Esophagus (tissue), 2 donors: ENCODE results near the gene CCDC24. TPM values are rescaled to one million over a fixed set of nuclear protein-coding genes. Genes with fewer than 3 reads are reported as not detected.

Experiments
- H3K27ac ChIP-seq, 2 donors: one replicate each; pipeline ENCODE4 v1.5.1; 2013; ENCODE audit warnings: low read depth in 2 of 2, mild to moderate bottlenecking in 2 of 2, inconsistent platforms in 1 of 2, low read length in 1 of 2, moderate library complexity in 1 of 2
- H3K27me3 ChIP-seq, 2 donors: one replicate each; pipeline ENCODE4 v1.6.1; 2013; ENCODE audit warnings: low read length in 2 of 2, control low read depth in 1 of 2, mild to moderate bottlenecking in 1 of 2; ENCODE audit not compliant: insufficient read depth in 2 of 2, control insufficient read depth in 1 of 2
- H3K36me3 ChIP-seq, 2 donors: one replicate each; pipeline ENCODE4 v1.6.1; 2013; ENCODE audit warnings: low read length in 1 of 2; ENCODE audit not compliant: control insufficient read depth in 2 of 2, insufficient read depth in 2 of 2
- H3K4me1 ChIP-seq, 2 donors: one replicate each; pipeline ENCODE4 v1.6.1; 2013; ENCODE audit warnings: low read length in 1 of 2; ENCODE audit not compliant: control insufficient read depth in 2 of 2, insufficient read depth in 2 of 2
- H3K4me3 ChIP-seq, 2 donors: one replicate each; pipeline ENCODE4 v1.5.1; 2013; ENCODE audit warnings: low read length in 2 of 2, mild to moderate bottlenecking in 2 of 2, low read depth in 1 of 2, moderate library complexity in 1 of 2
- H3K9me3 ChIP-seq, 2 donors: one replicate each; pipeline ENCODE4 v1.6.1; 2013; ENCODE audit warnings: mild to moderate bottlenecking in 2 of 2, low read depth in 1 of 2, low read length in 1 of 2, moderate library complexity in 1 of 2; ENCODE audit not compliant: control insufficient read depth in 2 of 2, insufficient read depth in 1 of 2
- WGBS, 2 donors: extraction: QIAGEN DNeasy Blood & Tissue Kit; methylation state at CpG; one replicate each; pipeline ENCODE4 v1.1.7; 2013; 5-methylcytosine and 5-hydroxymethylcytosine counted together
- polyA plus RNA-seq, 2 donors: library from polyadenylated mRNA; stranded (reverse); fragments of 200-250 nt; gene quantifications; one replicate each; pipeline ENCODE4 v1.2.3, GENCODE V29; 2013
- donor health status: healthy with polysubstance abuse.
- donor health status: Bipolar disorder and iron deficiency.

CCDC24 gene
- polyA plus RNA-seq, 2 donors, result 4.0 to 7.5 TPM

DNA sequence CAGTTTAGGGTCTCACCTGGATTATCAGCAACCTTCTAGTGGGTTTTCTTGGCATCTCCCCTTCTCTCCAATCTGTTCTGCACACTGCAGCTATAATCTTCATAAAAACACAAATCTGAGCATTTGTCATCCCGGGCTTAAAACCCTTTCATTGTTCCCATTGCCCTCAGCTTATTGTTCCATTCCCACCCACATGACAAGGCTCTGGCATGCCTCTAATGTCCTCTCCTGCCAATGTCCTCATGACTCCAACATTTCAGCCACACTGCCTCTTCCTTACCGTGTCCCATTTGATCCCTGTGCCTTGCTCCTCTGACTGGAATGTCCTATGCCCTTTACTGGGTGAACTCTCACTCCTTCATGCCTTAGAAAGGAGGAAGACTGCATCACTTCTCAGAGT lies 29.1 kb upstream of the CCDC24 start:
- 85 to 93% methylated on average over 2 of the region's 2 CpGs for WGBS, 2 donors
- Histone ChIP-seq H3K27ac (no peak overlapping the region), H3K27me3 (no peaks in the 10 kb centered on the region), H3K4me3 (no peak overlapping the region), H3K9me3 (no peaks in the 10 kb centered on the region), H3K4me1 (no peaks in the 10 kb centered on the region), H3K36me3 (peaks cover 20 to 48% of the 10 kb centered on the region in 2 donors)

- peaks cover 20 to 47% of the 10 kb centered on the region in 2 donors for H3K36me3 ChIP-seq
- H3K4me3 ChIP-seq, result no peak overlapping the region
- WGBS, 2 donors, result 89 to 90% methylated on average over 3 of the region's 3 CpGs
- H3K9me3 ChIP-seq, result no peaks in the 10 kb centered on the region
- H3K27ac ChIP-seq, result no peak overlapping the region
- H3K4me1 ChIP-seq, result no peaks in the 10 kb centered on the region
- no peaks in the 10 kb centered on the region for H3K27me3 ChIP-seq
These were observed 28.4 kb upstream of the CCDC24 start for GRCh38 chr1:43963006-43963405.

DNA sequence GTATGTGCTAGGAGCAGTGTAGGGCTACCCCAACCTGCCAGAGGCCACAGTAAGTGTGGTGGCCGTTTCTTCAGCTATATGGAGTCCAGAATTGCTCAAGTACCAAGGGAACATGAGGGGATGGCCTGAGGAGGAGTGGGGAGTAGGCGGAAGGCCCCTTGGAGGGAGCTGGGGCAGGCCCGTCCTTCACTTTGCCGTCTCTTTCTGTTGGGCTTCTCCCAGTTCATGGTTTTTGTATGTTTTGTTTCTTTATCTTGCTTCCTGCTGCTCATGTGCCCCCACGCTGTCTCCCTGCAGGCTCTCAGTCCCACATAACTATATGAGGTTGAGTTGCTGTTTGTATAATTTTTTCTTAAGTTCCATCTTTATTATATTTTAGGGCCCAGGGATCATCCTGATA lies 27.5 kb upstream of the CCDC24 start:
- WGBS, 2 donors, result 82 to 83% methylated on average over 5 of the region's 5 CpGs
- H3K4me3 ChIP-seq, result no peak overlapping the region
- no peak overlapping the region for H3K27ac ChIP-seq
- no peaks in the 10 kb centered on the region for H3K27me3 ChIP-seq
- no peaks in the 10 kb centered on the region for H3K9me3 ChIP-seq
- H3K36me3 ChIP-seq, result peaks cover 14 to 40% of the 10 kb centered on the region in 2 donors
- no peaks in the 10 kb centered on the region for H3K4me1 ChIP-seq

DNA sequence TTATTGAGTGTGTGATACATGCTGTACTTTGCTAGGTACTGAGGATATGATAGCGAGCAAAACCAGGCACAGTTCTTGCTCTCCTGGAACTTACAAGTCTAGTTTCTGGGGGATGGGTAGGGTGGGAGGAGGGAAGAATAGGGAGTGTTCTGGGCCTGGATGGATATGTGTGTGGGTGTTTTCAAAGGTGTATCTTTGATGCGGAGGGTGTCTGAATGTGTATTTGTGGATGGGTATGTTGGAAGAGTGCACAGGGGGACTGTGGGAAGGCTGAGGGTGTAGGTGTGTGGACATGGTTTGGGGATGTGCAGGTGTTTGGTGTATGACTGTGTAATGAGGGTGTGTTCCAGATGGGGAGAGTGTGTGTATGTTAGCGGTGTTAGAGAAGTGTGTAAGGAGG lies 26.1 kb upstream of the CCDC24 start:
- H3K27me3 ChIP-seq, result no peaks in the 10 kb centered on the region
- WGBS, 2 donors, result 92 to 96% methylated on average over 3 of the region's 3 CpGs
- no peak overlapping the region for H3K4me3 ChIP-seq
- peaks cover 13 to 35% of the 10 kb centered on the region in 2 donors for H3K36me3 ChIP-seq
- no peak overlapping the region for H3K27ac ChIP-seq
- peaks cover 1 to 3% of the 10 kb centered on the region in 2 donors for H3K4me1 ChIP-seq
- no peaks in the 10 kb centered on the region for H3K9me3 ChIP-seq

DNA sequence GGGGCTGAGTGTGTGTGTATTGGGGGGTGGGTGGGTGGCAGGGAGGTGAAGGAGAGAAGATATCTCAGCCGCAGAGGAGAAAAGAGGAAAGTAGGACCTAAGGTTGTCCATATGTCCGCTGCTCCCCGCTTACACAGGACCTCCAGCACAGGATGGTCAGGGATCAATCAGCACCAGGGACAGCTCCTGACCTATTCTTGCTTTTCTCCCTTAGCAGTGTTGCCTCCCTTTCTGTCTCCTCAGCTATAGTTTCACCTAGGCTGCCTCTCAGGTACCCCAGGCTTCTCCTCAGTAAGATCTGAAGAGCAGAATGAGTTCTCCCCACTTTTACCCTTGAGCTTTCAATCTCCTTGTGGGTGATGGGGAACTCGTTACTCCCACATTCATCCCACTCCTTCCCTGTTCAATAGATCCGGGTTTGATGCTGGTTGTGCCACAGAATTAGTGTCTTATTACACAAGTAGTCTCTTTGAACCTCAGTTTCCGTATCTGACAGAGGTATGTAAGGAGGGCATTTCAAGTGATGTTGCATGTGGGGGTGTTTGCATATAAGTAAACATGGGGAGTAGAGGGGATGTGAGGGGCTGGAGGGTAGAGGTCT lies 23.0 kb upstream of the CCDC24 start:
- 87 to 91% methylated on average over 6 of the region's 6 CpGs for WGBS, 2 donors
- peaks cover 4 to 11% of the 10 kb centered on the region in 2 donors for H3K4me1 ChIP-seq
- no peak overlapping the region for H3K4me3 ChIP-seq
- no peaks in the 10 kb centered on the region for H3K27me3 ChIP-seq
- peaks cover 2 to 36% of the 10 kb centered on the region in 2 donors for H3K36me3 ChIP-seq
- no peak overlapping the region for H3K27ac ChIP-seq
- no peaks in the 10 kb centered on the region for H3K9me3 ChIP-seq

- no peaks in the 10 kb centered on the region for H3K9me3 ChIP-seq
- no peak overlapping the region for H3K27ac ChIP-seq
- no peak overlapping the region for H3K4me3 ChIP-seq
- H3K4me1 ChIP-seq, result peaks cover 4 to 11% of the 10 kb centered on the region in 2 donors
- 59 to 61% methylated on average over 7 of the region's 7 CpGs for WGBS, 2 donors
- no peaks in the 10 kb centered on the region for H3K27me3 ChIP-seq
- peaks cover 0 to 32% of the 10 kb centered on the region in 2 donors for H3K36me3 ChIP-seq
These were observed 22.0 kb upstream of the CCDC24 start for GRCh38 chr1:43969416-43969745.

DNA sequence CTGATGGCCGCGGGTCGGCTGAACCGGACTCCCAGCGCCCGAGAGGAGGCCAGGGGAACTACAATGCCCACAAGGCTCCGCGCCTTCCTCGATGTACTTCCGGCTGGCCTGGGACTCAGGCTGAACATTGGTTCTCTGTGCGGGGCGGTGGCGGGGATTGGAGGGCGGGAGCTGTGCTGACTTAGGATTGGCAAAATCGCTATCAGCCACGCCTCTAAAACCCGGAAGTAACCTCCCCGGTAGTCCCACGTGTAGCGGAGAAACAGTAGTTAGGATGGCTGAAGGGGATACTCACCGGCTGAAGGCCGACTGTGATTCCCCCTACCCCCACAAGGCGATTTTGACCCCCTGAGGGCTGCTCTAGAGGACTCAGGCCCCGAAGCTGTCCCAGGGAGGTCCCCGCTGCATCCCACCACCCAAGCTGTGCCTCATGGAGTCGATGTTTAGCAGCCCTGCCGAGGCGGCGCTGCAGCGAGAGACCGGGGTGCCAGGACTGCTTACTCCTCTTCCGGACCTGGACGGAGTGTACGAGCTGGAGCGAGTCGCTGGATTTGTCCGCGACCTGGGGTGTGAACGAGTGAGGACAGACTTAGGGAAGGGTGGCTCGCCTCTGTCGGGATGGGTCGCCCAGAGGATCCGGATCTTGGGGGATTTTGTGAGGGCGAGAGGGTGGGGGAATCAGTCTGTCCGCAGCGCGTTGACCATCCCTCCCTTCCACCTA lies 21.5 kb upstream of the CCDC24 start, which contains the start of gene DPH2:
TSS of gene DPH2 (plus strand) at position 265 of the 721 bp plus-strand sequence. CDS start at position 431, 166 bp downstream.
- Histone ChIP-seq H3K4me3 (peak within 1 kb of the TSS; percentile 70 to 96), H3K36me3 (peaks cover 0 to 28% of the 10 kb centered on the region in 2 donors), H3K27me3 (no peaks in the 10 kb centered on the region), H3K27ac (peak within 1 kb of the TSS; percentile 24 to 26), H3K4me1 (peaks cover 4 to 11% of the 10 kb centered on the region in 2 donors), H3K9me3 (no peaks in the 10 kb centered on the region)
- WGBS, 2 donors, result 1% methylated on average over 47 of the region's 47 CpGs

- Histone ChIP-seq H3K27ac (no peak overlapping the region), H3K27me3 (no peaks in the 10 kb centered on the region), H3K4me1 (peaks cover 4 to 11% of the 10 kb centered on the region in 2 donors), H3K4me3 (peak overlapping the region; percentile 70 to 96), H3K36me3 (peaks cover 0 to 27% of the 10 kb centered on the region in 2 donors), H3K9me3 (no peaks in the 10 kb centered on the region)
- WGBS, 2 donors, result 45 to 48% methylated on average over 5 of the region's 5 CpGs
These were observed 20.9 kb upstream of the CCDC24 start for GRCh38 chr1:43970502-43970901.

DNA sequence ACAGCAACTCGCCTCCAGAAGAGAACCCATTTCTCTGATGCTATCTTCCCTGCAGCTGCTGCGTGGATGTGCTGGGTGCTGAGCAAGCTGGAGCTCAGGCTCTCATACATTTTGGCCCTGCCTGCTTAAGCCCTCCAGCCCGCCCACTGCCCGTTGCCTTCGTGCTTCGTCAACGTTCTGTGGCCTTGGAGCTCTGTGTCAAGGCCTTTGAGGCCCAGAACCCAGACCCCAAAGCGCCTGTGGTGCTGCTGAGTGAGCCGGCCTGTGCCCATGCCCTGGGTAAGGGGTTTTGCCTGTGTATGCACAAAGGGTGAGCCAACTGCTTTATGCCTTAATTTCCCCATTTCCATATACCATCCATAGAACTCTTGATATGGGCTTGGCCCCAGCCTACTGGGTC lies 20.5 kb upstream of the CCDC24 start:
- Histone ChIP-seq H3K27me3 (no peaks in the 10 kb centered on the region), H3K36me3 (peaks cover 0 to 24% of the 10 kb centered on the region in 2 donors), H3K4me3 (peak overlapping the region in 1 of 2 donors; percentile 96), H3K27ac (no peak overlapping the region), H3K4me1 (peaks cover 8 to 15% of the 10 kb centered on the region in 2 donors), H3K9me3 (no peaks in the 10 kb centered on the region)
- 89 to 90% methylated on average over 9 of the region's 9 CpGs for WGBS, 2 donors
